HepG2 (cell line): ENCODE results near the gene RAB1B. TPM values are rescaled to one million over a fixed set of nuclear protein-coding genes. Genes with fewer than 3 reads are reported as not detected.

ENCODE experiments used
- CEBPG ChIP-seq: IDR thresholded peaks from 2 replicates; pipeline ENCODE4 v1.6.1; 2016
- DRAP1 ChIP-seq: IDR thresholded peaks from 2 replicates; pipeline ENCODE4 v1.6.1; 2016; ENCODE audit warnings: missing genetic modification reagents, missing compliant biosample characterization
- ELF3 ChIP-seq: IDR thresholded peaks from 2 replicates; pipeline ENCODE4 v1.6.1; 2016; ENCODE audit warnings: missing genetic modification reagents, missing compliant biosample characterization
- HNRNPUL1 ChIP-seq: fragments of 200-400 bp; formaldehyde crosslinking; IDR thresholded peaks from 2 replicates; pipeline ENCODE4 v1.6.1; 2017; ENCODE audit warnings: low read depth, mild to moderate bottlenecking, low read length, moderate library complexity
- HOXA3 ChIP-seq: sonication (generic); formaldehyde crosslinking; IDR thresholded peaks from 2 replicates; pipeline ENCODE4 v1.5.0; 2020; ENCODE audit warnings: missing genetic modification reagents
- JDP2 ChIP-seq: sonication (generic); formaldehyde crosslinking; IDR thresholded peaks from 2 replicates; pipeline ENCODE4 v1.8.1; 2022; ENCODE audit warnings: missing genetic modification reagents, borderline replicate concordance
- KLF12 ChIP-seq: sonication (generic); formaldehyde crosslinking; IDR thresholded peaks from 2 replicates; pipeline ENCODE4 v1.4.0; 2020; ENCODE audit warnings: missing genetic modification reagents, borderline replicate concordance
- MED13 ChIP-seq: sonication (generic); formaldehyde crosslinking; IDR thresholded peaks from 2 replicates; pipeline ENCODE4 v1.5.0; 2020; ENCODE audit warnings: missing genetic modification reagents
- MEF2D ChIP-seq: sonication (generic); formaldehyde crosslinking; IDR thresholded peaks from 2 replicates; pipeline ENCODE4 v1.5.1; 2020; ENCODE audit warnings: mild to moderate bottlenecking, missing genetic modification reagents
- MIXL1 ChIP-seq: IDR thresholded peaks from 2 replicates; pipeline ENCODE4 v1.6.1; 2016
- NCOA2 ChIP-seq: sonication (generic); formaldehyde crosslinking; IDR thresholded peaks from 2 replicates; pipeline ENCODE4 v1.8.0; 2022; ENCODE audit warnings: inconsistent platforms
- PAF1 ChIP-seq: IDR thresholded peaks from 2 replicates; pipeline ENCODE4 v1.6.1; 2016; ENCODE audit warnings: missing genetic modification reagents, missing compliant biosample characterization
- TBX2 ChIP-seq: sonication (generic); formaldehyde crosslinking; IDR thresholded peaks from 2 replicates; pipeline ENCODE4 v1.5.0; 2020; ENCODE audit warnings: missing genetic modification reagents, mild to moderate bottlenecking, borderline replicate concordance
- TEF ChIP-seq: sonication (generic); formaldehyde crosslinking; IDR thresholded peaks from 2 replicates; pipeline ENCODE4 v1.5.0; 2020; ENCODE audit warnings: missing genetic modification reagents
- TFDP2 ChIP-seq: sonication (generic); formaldehyde crosslinking; IDR thresholded peaks from 2 replicates; pipeline ENCODE4 v1.4.0; 2020; ENCODE audit warnings: missing genetic modification reagents
- ZBTB25 ChIP-seq: IDR thresholded peaks from 2 replicates; pipeline ENCODE4 v1.6.1; 2018; ENCODE audit warnings: missing genetic modification reagents
- ZBTB43 ChIP-seq: sonication (generic); formaldehyde crosslinking; conservative IDR thresholded peaks from 2 replicates; pipeline ENCODE4 v1.4.0; 2020; ENCODE audit warnings: missing genetic modification reagents
- ZBTB7A ChIP-seq: sonication (generic); formaldehyde crosslinking; IDR thresholded peaks from 2 replicates; pipeline ENCODE4 v1.8.0; 2022; ENCODE audit warnings: mild to moderate bottlenecking, missing genetic modification reagents
- ZFP1 ChIP-seq: IDR thresholded peaks from 2 replicates; pipeline ENCODE4 v1.6.1; 2016
- ZFY ChIP-seq: sonication (generic); formaldehyde crosslinking; IDR thresholded peaks from 2 replicates; pipeline ENCODE4 v1.4.0; 2020; ENCODE audit warnings: missing genetic modification reagents
- ZMYM3 ChIP-seq: sonication (generic); formaldehyde crosslinking; IDR thresholded peaks from 2 replicates; pipeline ENCODE4 v1.5.1; 2020; ENCODE audit warnings: mild to moderate bottlenecking, missing genetic modification reagents
- ZNF121 ChIP-seq: sonication (generic); formaldehyde crosslinking; IDR thresholded peaks from 2 replicates; pipeline ENCODE4 v1.5.0; 2020; ENCODE audit warnings: mild to moderate bottlenecking, missing genetic modification reagents
- ZNF124 ChIP-seq: sonication (generic); formaldehyde crosslinking; IDR thresholded peaks from 2 replicates; pipeline ENCODE4 v1.4.0; 2020; ENCODE audit warnings: missing genetic modification reagents
- ZNF557 ChIP-seq: sonication (generic); formaldehyde crosslinking; IDR thresholded peaks from 2 replicates; pipeline ENCODE4 v1.4.0; 2020; ENCODE audit warnings: missing genetic modification reagents
- polyA plus RNA-seq, 8 experiments: library from polyadenylated mRNA; depleted of rRNA in 3 of 8; stranded (reverse) in 7 of 8; unstranded in 1 of 8; fragments of >200 nt; fragmentation: Illumina TruSeq in 4 of 8; extraction: Trizol in 4 of 8; gene quantifications; 2 replicates each; pipeline versions ENCODE4 v1.2.1 to v1.2.3, GENCODE V29; 2011 to 2016; ENCODE audit warnings: low read depth in 4 of 8, missing spikeins in 1 of 8, mixed read lengths in 1 of 8; ENCODE audit not compliant: insufficient read depth in 1 of 8
- total RNA-seq, 5 experiments: library from RNA; depleted of rRNA; stranded (reverse); fragments of >200 nt; fragmentation: Illumina TruSeq; extraction: Trizol; gene quantifications; 2 replicates each; pipeline ENCODE4 v1.2.3, GENCODE V29; 2016; ENCODE audit warnings: low read depth in 1 of 5

Gene RAB1B
- total and polyA plus RNA-seq, 2 of the 13 experiments (the other 11 are each of a cell fraction or from before 2014, with no cell fraction given), result 77.9 to 87.9 TPM

GRCh38 chr11:66268244-66268951 lies at the start of gene RAB1B (continued):
- TF ChIP-seq TFDP2, result peak; percentile 88
- peak; percentile 55; the same call in 1 of the 2 replicates for TF ChIP-seq ZBTB7A (CRISPR knock-in tag)
- no peak for TF ChIP-seq ZNF557 (CRISPR knock-in tag)
- TF ChIP-seq ZNF121 (CRISPR knock-in tag), result no peak
- TF ChIP-seq MIXL1 (CRISPR knock-in tag), result 0 out of 2 replicates have a peak, but pooled peaks have one; percentile 11
- peak; percentile 38; the same call in 1 of the 2 replicates for TF ChIP-seq DRAP1
- TF ChIP-seq ELF3 (CRISPR knock-in tag), result no peak; the same call in 1 of the 2 replicates
- no peak for TF ChIP-seq KLF12 (CRISPR knock-in tag)
- no peak for TF ChIP-seq ZFP1 (CRISPR knock-in tag)
- TF ChIP-seq HOXA3 (CRISPR knock-in tag), result peak; percentile 97
- TF ChIP-seq TBX2 (CRISPR knock-in tag), result 0 out of 2 replicates have a peak, but pooled peaks have one; percentile 38
- no peak for TF ChIP-seq PAF1 (CRISPR knock-in tag)
- TF ChIP-seq ZNF124, result 0 out of 2 replicates have a peak, but pooled peaks have one; percentile 22
- TF ChIP-seq JDP2 (CRISPR knock-in tag), result no peak
- no peak for TF ChIP-seq CEBPG (CRISPR knock-in tag)
- no peak for TF ChIP-seq HNRNPUL1
- TF ChIP-seq ZBTB43 (CRISPR knock-in tag), result 0 out of 2 replicates have a peak, but pooled peaks have one; percentile 18
- peak; percentile 52 for TF ChIP-seq ZFY (CRISPR knock-in tag)
- TF ChIP-seq ZBTB25 (CRISPR knock-in tag), result no peak
- TF ChIP-seq NCOA2 (CRISPR knock-in tag), result 0 out of 2 replicates have a peak, but pooled peaks have one; percentile 12
- TF ChIP-seq MEF2D, result no peak
- no peak for TF ChIP-seq MED13 (CRISPR knock-in tag)
- no peak for TF ChIP-seq ZMYM3 (CRISPR knock-in tag)
- TF ChIP-seq TEF (CRISPR knock-in tag), result no peak
